Measurements from ENCODE around the gene SHMT1.
"Not testable (repeated sequence)": the region's sequence is repeated elsewhere in the genome, so short reads cannot be mapped to it uniquely, and the experiment has no call there.

The SHMT1 gene

DNA sequence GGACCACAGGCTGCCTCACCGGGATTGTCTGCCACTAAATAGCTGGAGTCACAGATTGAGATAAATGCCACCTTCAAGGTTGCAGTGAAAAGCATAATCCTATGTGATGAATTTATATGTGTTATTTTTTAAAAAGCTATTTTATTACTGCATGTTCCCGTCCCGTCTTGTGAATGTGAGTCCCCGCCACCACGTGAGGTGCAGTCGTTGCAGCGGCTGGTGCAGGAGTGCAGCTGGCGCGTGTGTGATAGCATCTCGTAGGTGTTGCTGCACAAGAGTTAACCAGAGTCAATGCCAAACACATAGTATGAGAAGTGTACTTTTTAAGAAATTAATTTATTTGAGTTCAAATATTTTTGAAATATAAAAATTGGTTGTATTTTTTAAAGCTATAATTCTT lies 35.8 kb downstream of the SHMT1 start:
- no peak for DNase-seq (ENCODE audit: low spot score)
- no peak for FAIRE-seq

DNA sequence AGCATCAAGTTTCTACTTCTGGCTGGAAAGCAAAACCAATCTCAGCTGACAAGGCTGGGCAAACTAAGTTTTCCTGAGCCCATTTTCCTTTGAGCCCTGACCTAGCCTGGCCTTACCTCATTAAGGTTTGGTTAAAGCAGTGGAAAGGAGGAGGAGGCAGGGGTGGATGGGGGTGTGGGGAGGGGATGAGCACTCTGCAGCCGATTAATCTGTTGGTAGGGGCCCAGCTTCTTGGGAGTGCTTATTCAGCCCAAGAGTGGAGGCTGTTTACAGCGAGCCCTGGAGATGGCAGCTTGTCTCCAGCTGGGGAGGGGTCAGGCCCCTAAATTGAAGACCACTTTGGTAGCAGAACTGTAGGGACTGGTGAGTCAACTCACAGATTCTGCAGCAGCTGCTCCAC lies 36.3 kb downstream of the SHMT1 start:
- no peak for FAIRE-seq
- DNase-seq (ENCODE audit: low spot score), result no peak

DNA sequence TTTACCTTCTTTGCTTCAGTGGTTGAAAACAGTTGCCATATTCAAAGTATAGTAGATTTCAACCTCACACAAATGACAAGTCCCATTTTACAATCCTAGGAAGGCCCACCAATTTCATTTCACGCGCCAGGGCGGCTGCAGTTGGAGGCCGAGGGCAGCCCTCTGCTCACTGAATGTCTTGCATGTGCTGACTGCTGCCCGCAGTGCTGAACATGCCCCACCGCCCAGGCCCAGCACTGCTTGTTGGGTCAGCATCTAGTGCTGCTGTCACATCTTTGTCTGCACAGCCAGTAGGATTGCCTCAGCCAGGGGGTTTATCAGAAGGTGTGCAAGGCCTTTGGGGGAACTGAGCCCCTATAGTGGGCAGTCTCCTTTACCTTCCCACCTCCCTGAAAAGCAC lies 36.8 kb downstream of the SHMT1 start:
- DNase-seq (ENCODE audit: low spot score) (no peak), FAIRE-seq (no peak)

DNA sequence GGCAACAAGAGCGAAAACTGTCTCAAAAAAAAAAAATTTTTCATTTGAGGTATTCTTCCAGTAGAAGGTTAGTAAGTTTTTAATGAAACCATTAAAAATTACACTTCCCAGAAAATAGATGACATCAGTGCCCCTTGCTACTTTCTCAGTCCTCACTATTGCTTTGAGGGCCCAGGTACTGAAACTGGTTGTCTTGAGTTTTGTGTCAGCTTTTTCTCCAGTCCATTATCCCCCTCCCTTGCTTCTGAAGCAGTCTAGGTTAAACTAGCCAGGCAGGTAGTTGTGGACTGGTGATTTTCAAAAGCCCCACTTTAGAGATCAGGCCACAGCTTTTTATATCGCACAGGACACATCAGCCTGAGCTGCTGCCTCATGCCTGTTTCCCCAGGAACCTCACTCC lies 37.3 kb downstream of the SHMT1 start:
- FAIRE-seq (no peak), DNase-seq (ENCODE audit: low spot score) (no peak)

DNA sequence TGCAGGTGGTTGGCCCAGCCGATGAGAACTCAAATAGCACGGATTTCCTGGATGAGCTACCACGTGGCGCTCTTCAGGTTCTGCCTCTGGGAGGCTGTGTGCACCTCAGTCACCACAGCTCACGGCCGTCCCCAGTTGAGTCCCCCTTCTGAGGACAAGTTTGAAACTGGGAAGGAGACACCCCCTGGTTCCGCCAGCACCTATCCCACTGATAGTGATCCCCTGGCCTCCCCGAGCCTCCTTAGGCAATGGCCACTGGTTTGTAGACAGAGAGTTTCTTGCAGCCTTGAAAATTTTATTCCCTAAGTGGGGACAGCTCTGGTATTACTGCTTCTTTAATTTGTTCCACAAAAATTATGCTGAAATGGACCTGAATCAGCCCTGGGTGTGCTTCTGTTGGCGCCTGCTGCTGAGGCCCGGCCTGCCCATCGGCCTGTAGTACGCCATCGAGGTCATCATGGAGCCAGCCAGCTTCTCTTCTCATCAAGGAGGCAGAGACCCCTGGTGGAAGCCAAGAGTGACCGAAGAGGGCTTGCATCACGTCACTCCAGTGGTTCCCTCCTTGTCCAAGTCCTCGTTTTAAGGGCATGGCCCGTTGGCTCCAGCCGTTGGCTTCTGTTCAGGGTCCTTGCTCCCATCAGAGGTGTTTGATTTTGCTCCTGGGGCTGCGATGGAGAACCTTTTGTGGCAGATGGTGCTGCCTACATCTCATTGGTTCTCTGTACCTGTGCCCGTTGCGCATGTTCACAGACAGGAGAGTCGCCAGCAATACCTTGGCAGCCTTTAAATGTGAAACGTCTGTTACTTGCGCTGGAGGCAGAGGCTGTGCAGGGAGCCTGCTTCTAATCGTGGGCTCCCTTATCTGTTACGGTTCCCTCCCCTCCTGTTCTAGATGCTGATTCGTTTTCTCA lies 39.0 kb downstream of the SHMT1 start:
- DNase-seq (ENCODE audit: low spot score), result no peak
- FAIRE-seq, result no peak

DNA sequence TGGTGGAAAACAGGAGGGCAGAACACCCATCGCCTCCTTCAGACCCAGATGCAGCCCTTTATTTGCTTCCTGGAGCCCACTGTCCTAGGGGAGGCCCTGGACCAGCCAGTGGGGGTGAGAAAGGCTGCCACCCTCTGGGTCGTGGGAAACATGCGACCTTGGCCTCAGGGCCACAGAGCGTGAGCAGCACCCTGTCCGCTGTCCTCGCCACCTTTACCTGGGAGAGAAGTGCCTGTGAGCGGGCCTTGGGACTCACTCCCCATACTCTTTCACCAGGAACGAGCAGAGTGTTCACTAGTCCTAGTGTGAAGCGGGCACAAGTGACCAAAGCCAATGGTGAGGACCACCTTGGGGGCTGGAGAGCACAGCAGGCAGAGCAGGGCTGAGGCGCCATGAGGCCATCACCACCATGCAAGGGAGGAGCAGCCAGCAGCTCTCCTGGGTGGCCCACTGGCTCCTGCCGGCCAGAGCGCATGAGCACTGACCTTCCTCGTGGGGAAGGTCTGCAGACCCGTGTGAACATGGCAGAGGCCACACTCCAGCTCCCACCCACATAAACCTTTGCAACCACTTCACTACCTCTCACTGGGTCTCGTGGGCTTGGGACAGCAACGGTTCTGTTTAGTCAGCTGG lies 39.7 kb downstream of the SHMT1 start:
- FAIRE-seq, result no peak

DNA sequence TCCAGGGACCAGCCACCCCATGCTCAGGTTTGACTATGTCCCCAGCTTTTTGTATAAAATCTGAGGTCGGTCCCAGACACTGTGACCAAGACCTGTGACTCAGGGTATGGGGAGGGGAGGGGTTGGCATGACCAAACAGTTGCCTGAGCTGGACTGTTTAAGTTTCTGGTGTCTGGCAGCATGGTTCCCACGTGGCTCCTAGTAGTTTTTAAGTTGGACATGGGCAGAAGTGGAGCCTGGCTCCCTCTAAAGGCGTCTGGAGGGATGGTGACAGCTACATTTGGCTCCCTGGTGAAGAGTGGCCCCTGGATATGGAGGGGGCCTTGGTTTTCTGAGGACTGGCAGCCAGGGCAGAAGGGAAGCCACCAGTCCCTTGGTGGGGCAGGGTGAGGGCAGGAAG lies 40.3 kb downstream of the SHMT1 start:
- DNase-seq (ENCODE audit: low spot score), result no peak
- FAIRE-seq, result no peak

More for the DNA sequence above, 39.7 kb downstream of the SHMT1 start:
- no peak for DNase-seq (ENCODE audit: low spot score)

DNA sequence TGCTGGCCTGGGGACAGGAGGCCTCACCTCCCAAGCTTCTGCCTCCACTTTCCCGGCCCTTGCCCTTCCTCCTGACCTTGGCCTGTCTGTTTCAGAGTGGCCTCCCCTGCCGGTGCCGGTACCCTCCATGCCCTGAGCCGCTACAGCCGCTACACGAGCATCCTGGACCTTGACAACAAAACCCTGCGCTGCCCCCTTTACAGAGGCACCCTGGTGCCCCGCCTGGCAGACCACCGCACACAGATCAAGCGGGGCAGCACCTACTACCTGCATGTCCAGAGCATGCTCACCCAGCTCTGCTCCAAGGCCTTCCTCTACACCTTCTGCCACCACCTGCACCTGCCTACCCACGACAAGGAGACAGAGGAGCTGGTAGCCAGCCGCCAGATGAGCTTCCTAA lies 40.8 kb downstream of the SHMT1 start:
- DNase-seq (ENCODE audit: low spot score) (no peak), FAIRE-seq (no peak)

DNA sequence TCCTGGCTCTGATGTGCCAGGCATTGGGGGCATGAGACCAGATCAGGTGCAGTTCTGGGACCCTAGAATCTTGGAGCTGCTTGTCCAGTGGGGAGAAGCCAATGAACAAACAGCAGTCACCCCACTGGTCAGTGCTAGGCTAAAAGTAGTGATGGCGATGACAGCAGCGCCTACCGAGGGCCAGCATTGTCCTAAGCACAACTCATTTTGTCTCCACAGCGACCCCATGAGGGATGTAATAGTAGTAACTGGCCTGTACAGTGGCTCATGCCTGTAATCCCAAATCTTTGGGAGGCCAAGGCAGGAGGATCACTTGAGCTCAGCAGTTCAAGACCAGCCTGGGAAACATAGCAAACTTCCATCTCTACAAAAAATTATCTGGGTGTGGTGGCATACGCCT lies 42.0 kb downstream of the SHMT1 start:
- no peak for FAIRE-seq
- DNase-seq (ENCODE audit: low spot score), result no peak

DNA sequence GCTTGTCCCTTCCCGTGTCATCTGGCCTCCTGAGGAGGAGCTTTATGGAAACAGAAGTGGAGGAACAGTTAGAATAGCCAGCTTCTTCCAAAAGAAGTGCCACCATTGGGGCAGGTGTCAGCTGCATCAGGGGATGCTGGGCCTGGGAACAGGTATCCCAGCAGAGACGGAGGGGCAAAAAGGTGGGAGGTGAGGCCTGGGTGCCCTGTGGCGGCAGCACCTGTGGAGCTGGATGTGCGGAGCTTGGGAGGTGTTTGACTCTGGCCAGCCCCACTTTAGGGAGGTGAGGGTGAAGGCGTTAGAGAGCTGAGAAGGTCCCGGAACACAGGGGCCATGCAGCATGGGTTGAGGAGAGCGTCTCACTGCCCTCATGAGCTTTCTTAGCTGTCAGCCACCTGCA lies 43.0 kb downstream of the SHMT1 start:
- FAIRE-seq (no peak), DNase-seq (ENCODE audit: low spot score) (no peak)

DNA sequence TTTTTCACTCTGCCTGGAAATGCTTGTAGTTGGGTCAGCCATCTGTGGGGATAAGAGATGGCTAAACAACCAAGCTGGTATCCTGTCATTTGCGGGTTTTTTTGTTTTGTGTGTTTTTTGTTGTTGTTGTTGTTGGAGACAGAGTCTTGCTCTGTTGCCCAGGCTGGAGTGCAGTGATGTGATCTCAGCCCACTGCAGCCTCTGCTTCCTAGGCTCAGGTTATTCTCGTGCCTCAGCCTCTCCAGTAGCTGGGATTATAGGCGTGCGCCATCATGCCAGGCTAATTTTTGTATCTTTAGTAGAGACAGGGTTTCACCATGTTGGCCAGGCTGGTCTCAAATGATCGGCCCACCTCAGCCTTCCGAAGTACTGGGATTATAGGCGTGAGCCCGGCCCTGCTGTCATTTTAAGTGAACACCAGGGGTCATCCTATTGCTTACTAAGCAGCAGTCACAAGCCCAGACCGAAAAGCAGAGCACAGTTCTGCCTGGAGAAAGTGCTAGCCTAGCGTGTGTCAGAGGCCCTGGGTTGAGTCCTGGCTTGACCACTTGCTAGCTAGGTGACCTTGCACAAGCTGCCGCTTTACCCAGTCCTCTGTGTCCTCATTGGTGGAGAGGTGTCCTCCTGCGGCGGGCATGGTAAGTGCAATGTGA lies 43.6 kb downstream of the SHMT1 start:
- peak; percentile 27 for DNase-seq (ENCODE audit: low spot score)
- FAIRE-seq, result peak; percentile 86

DNA sequence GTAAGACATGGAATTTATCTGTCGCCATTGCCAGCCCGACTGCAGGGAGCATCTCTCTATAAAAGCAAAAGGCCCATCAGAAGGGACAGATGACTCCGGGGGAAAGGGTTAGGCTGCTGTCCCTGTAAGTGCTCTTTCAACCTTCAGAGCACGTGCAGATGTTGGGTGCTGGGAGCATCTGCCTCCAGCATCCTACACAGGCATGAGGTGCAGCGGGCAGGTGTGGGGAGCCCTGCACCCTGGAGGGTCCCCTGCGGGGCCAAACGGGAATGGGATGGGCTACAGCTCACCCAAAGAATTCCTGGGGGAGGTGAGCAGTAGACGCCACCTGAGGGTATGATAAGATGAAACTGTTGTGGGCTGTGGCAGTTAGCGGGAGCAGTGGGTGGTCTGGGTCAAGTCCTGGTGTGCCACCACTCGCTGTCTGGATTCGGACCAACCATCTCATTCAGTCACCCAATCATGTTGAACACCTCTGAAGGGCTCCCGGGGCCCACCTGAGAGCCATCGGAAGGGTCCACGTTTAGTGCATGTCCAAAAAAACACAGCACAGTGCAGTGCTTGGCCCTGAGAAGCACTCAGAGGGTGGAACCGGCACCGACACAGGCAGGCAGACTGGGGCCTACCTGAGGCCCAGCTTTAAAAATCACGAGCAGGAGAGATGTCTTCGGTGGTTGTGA lies 44.4 kb downstream of the SHMT1 start:
- FAIRE-seq (no peak), DNase-seq (ENCODE audit: low spot score) (no peak)

DNA sequence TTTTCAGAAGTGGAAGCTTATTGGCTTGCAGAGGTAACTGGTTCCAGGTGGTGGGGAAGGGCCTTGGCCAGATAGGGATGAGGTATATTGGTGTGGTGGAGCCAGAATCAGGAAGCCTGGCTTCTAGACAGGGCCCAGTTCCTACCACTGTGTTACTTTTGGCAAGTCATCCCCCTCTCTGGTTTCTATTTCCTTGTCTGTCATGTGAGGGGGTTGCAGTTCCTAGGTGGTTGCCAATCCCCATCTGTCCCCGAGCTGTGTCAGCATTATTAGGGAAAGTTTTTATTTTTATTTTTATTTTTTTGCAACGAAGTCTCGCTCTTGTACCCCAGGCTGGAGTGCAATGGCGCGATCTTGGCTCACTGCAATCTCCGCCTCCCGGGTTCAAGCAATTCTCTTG lies 45.2 kb downstream of the SHMT1 start:
- FAIRE-seq, result no peak
- DNase-seq (ENCODE audit: low spot score), result no peak

DNA sequence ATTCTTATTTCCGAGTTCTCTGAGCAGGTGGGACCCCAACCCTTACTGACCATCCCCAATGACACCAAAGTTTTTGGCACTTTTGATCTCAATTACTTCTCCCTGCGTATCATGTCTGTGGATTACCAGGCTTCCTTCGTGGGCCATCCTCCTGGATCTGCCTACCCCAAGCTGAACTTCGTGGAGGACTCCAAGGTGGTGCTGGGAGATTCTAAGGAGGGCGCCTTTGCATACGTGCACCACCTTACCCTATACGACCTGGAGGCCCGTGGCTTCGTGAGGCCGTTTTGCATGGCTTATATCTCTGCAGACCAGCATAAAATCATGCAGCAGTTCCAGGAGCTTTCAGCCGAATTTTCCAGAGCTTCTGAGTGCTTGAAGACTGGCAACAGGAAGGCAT lies 47.4 kb downstream of the SHMT1 start:
- DNase-seq (ENCODE audit: low spot score), result no peak
- no peak for FAIRE-seq

DNA sequence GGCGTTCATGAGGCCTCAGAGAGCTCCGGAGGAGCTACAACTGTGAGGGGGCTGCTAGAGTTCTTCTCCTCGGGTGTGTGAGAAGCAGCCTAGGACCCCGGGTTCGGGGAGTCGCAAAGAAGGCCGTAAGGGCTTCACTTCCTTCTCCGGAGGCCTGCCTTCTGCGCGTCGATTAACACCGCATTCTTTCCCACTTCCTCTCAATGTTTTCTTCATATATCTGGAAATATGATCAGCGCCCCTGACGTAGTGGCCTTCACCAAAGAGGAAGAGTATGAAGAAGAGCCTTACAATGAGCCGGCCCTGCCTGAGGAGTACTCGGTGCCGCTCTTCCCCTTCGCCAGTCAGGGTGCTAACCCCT lies 47.8 kb downstream of the SHMT1 start:
- FAIRE-seq (no peak), DNase-seq (ENCODE audit: low spot score) (peak; percentile 17)

DNA sequence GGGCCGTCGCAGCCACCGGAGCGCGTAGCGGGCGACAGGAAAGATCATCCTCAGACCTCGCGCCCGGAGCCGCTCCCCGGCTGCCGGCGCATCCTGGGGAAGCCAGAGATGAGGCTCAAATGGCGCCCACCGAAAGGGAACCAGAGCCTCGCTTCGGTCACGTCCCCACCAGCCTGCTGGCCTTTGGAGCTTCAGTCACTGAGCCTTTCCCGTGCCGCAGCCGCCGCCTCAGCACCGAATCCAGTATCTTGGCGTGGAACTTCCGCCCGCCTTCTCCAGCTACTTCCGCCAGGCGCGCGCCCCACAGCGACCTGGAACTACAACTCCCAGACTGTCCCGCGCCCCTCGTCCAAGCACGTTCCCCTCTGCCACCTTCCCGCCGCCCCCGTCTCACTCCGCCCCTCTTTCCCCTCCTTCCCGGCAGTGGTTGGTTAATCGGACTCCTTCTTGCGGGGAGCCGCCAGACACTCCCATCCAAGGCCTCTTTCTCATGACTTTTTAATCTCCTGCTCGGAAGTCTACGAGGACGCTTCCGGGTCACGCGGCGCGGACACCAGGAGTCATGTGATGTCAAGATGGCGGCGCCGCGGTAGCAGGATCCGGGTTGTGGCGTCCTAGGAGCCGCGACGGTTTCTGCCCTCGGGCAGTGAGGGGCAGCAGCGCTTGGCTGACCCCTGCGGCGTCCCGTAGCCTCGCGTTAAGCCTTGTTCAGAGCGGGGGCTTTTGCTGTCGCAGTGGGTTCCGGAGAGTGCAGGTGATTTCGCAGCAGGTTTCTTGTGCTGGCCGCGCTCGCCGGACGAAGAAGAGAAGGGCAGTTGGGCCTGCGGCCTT lies 48.4 kb downstream of the SHMT1 start, which contains the start of the genes SMCR8 and TOP3A:
Gene SMCR8 (plus strand): TSS at position 563 of the 831 bp plus-strand sequence. CDS start 497 bp downstream, outside the sequence.
Gene TOP3A (minus strand): TSS at position 264 of the 831 bp plus-strand sequence. CDS start 216 bp downstream, at position 48.
- FAIRE-seq (peak; percentile 74), DNase-seq (ENCODE audit: low spot score) (peak; percentile 97)

DNA sequence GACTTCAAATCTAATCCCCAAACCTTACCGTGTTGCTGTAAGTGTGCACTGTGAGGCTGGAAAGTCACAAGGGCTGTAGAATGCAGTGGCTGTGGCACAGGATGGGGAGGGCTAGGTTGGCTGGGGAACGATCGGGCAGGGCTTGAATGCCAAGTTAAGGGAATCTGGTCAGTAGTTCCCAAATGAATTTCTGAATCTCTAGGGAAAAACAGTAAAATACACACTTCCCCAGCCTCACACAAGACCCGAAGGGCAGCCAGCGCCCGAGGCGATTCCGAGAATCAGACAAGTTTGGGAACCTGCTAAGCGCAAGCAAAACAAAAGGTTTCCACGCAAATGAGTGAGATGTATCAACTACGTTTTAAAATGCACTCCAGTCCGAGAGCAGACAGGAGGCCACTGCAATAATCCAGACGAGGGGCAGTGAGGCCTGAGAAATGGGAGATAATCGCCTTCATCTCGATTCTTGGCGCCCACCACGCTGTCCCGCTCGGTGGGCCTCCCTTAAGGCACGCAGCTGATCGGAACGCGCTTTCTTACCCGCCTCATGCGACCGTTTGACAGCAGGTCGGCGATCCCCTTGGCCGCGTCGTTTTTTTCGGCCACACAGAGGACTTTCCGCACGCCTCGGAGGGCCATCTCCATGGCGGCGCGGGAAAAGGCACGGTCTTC lies 49.2 kb downstream of the SHMT1 start:
- DNase-seq (ENCODE audit: low spot score) (no peak), FAIRE-seq (no peak)

DNA sequence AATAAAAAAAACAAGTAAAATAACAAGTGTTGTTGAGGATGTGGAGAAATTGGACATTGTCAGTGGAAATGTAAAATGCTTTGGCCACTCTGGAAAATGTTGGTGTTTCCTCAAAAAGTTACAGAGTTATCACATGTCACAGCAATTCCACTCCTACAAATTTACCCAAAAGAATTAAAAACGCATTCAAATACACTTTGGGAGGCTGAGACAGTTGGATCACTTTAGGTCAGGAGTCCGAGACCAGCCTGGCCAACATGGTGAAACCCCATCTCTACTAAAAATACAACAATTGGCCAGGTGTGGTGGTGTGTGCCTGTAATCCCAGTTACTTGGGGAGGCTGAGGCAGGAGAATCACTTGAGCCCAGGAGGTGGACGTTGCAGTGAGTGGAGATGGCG lies 54.1 kb downstream of the SHMT1 start:
- FAIRE-seq, result no peak
- DNase-seq (ENCODE audit: low spot score), result no peak

DNA sequence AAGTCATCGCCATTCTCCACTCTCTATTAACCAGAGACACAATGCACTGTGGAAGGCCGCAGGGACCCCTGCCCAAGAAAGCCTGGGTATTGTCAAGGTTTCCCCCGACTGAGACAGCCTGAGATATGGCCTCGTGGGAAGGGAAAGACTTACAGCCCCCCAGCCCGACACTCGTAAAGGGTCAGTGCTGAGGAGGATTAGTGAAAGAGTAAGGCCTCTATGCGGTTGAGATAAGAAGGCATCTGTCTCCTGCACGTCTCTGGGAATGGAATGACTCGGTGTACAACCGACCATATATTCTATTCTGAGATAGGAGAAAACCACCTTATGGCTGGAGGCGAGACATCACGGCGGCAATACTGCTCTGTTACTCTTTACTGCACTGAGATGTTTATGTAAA lies 60.1 kb downstream of the SHMT1 start:
- not testable (repeated sequence) for FAIRE-seq

More for the DNA sequence above, 60.1 kb downstream of the SHMT1 start:
- not testable (repeated sequence) for DNase-seq (ENCODE audit: low spot score)
